HepG2 (cell line): ENCODE data around the gene AXIN1. TPM values are rescaled to one million over a fixed set of nuclear protein-coding genes. Genes with fewer than 3 reads are reported as not detected.
A peak's percentile ranks its signal among the peaks of the same experiment; 100 is the strongest.

Source experiments
- BHLHE40 ChIP-seq: IDR thresholded peaks from 2 replicates; pipeline ENCODE4 v1.6.1; 2011; ENCODE audit warnings: low read length, improper control_type of control experiment
- FLYWCH1 ChIP-seq: sonication (generic); formaldehyde crosslinking; IDR thresholded peaks from 2 replicates; pipeline ENCODE4 v1.8.1; 2023; ENCODE audit warnings: mild to moderate bottlenecking, missing genetic modification reagents
- FOSL2 ChIP-seq: sonication (generic); formaldehyde crosslinking; IDR thresholded peaks from 2 replicates; pipeline ENCODE4 v1.4.0; 2020; ENCODE audit warnings: missing genetic modification reagents
- MEF2D ChIP-seq: sonication (generic); formaldehyde crosslinking; IDR thresholded peaks from 2 replicates; pipeline ENCODE4 v1.5.1; 2020; ENCODE audit warnings: mild to moderate bottlenecking, missing genetic modification reagents
- SSRP1 ChIP-seq: IDR thresholded peaks from 2 replicates; pipeline ENCODE4 v1.6.1; 2016; ENCODE audit warnings: control low read depth
- XRCC5 ChIP-seq: fragments of 200-400 bp; formaldehyde crosslinking; optimal IDR thresholded peaks from 2 replicates; pipeline ENCODE3; 2017; ENCODE audit warnings: mild to moderate bottlenecking, low read length
- ZNF138 ChIP-seq: sonication (generic); formaldehyde crosslinking; IDR thresholded peaks from 2 replicates; pipeline ENCODE4 v1.5.0; 2020; ENCODE audit warnings: mild to moderate bottlenecking, low read depth, missing genetic modification reagents
- polyA plus RNA-seq, 8 experiments: library from polyadenylated mRNA; depleted of rRNA in 3 of 8; stranded (reverse) in 7 of 8; unstranded in 1 of 8; fragments of >200 nt; fragmentation: Illumina TruSeq in 4 of 8; extraction: Trizol in 4 of 8; gene quantifications; 2 replicates each; pipeline versions ENCODE4 v1.2.1 to v1.2.3, GENCODE V29; 2011 to 2016; ENCODE audit warnings: low read depth in 4 of 8, missing spikeins in 1 of 8, mixed read lengths in 1 of 8; ENCODE audit not compliant: insufficient read depth in 1 of 8
- total RNA-seq, 5 experiments: library from RNA; depleted of rRNA; stranded (reverse); fragments of >200 nt; fragmentation: Illumina TruSeq; extraction: Trizol; gene quantifications; 2 replicates each; pipeline ENCODE4 v1.2.3, GENCODE V29; 2016; ENCODE audit warnings: low read depth in 1 of 5
- TF ChIP-seq, protein P1 (sequence below): sonication (generic); formaldehyde crosslinking; IDR thresholded peaks from 2 replicates; pipeline ENCODE4 v1.5.0; 2020; ENCODE audit warnings: missing genetic modification reagents
- TF ChIP-seq, protein P2 (sequence below): fragments of 450-650 bp; IDR thresholded peaks from 2 replicates; pipeline ENCODE4 v1.6.1; 2016
- TF ChIP-seq, protein P3 (sequence below): sonication (generic); formaldehyde crosslinking; conservative IDR thresholded peaks from 2 replicates; pipeline ENCODE4 v1.4.0; 2020; ENCODE audit warnings: missing genetic modification reagents
- TF ChIP-seq, protein P4 (sequence below): sonication (generic); formaldehyde crosslinking; IDR thresholded peaks from 2 replicates; pipeline ENCODE4 v1.9.0; 2021; ENCODE audit warnings: mild to moderate bottlenecking, missing genetic modification reagents
- TF ChIP-seq, protein P5 (sequence below): IDR thresholded peaks from 2 replicates; pipeline ENCODE4 v1.6.1; 2016; ENCODE audit warnings: missing biosample characterization, missing genetic modification reagents, low read depth
- TF ChIP-seq, protein P6 (sequence below): sonication (generic); formaldehyde crosslinking; IDR thresholded peaks from 2 replicates; pipeline ENCODE4 v1.5.0; 2020; ENCODE audit warnings: mild to moderate bottlenecking, missing genetic modification reagents

The AXIN1 gene
- total and polyA plus RNA-seq, 2 of the 13 experiments (the other 11 are each of a cell fraction or from before 2014, with no cell fraction given) = 24.0 to 26.0 TPM

DNA sequence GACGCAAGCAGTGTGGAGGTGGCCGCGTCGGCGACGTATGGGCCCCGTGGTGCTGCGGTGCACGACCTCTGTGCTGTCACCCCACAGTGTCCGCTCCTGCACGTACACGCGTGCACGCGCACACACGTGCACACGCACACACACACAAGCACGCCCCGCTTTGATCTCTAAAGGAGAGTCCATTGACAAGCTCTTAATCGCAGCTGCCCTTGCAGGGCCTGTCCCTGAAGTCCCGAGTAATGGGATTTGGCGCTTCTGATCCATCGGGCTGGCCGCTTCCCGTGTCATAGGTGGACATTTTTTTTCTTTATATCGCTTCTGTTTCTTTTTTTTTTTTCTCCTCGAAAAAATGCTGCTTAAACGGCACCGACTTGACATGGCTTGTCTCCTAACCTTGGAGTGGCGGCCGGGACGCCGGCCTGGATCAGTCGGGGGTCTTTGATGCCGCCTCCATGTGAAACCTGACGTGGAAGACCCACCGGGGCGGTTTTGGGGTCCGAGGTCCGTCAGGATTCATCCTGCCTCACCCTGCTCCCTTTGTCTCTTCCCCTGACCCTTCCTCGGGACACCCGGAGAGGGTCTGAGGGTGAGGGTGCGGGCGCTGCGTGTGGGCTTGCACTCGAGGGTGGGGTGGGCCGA is 8.3 kb upstream of the AXIN1 start (continued):
- TF ChIP-seq, protein P1, sequence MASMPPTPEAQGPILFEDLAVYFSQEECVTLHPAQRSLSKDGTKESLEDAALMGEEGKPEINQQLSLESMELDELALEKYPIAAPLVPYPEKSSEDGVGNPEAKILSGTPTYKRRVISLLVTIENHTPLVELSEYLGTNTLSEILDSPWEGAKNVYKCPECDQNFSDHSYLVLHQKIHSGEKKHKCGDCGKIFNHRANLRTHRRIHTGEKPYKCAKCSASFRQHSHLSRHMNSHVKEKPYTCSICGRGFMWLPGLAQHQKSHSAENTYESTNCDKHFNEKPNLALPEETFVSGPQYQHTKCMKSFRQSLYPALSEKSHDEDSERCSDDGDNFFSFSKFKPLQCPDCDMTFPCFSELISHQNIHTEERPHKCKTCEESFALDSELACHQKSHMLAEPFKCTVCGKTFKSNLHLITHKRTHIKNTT (CRISPR knock-in tag) = no peak
- TF ChIP-seq, protein P2, sequence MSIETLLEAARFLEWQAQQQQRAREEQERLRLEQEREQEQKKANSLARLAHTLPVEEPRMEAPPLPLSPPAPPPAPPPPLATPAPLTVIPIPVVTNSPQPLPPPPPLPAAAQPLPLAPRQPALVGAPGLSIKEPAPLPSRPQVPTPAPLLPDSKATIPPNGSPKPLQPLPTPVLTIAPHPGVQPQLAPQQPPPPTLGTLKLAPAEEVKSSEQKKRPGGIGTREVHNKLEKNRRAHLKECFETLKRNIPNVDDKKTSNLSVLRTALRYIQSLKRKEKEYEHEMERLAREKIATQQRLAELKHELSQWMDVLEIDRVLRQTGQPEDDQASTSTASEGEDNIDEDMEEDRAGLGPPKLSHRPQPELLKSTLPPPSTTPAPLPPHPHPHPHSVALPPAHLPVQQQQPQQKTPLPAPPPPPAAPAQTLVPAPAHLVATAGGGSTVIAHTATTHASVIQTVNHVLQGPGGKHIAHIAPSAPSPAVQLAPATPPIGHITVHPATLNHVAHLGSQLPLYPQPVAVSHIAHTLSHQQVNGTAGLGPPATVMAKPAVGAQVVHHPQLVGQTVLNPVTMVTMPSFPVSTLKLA = no peak
- TF ChIP-seq MEF2D (CRISPR knock-in tag) = 0 out of 2 replicates have a peak, but pooled peaks have one; percentile 4
- TF ChIP-seq FOSL2 (CRISPR knock-in tag) = no peak
- TF ChIP-seq, protein P3, sequence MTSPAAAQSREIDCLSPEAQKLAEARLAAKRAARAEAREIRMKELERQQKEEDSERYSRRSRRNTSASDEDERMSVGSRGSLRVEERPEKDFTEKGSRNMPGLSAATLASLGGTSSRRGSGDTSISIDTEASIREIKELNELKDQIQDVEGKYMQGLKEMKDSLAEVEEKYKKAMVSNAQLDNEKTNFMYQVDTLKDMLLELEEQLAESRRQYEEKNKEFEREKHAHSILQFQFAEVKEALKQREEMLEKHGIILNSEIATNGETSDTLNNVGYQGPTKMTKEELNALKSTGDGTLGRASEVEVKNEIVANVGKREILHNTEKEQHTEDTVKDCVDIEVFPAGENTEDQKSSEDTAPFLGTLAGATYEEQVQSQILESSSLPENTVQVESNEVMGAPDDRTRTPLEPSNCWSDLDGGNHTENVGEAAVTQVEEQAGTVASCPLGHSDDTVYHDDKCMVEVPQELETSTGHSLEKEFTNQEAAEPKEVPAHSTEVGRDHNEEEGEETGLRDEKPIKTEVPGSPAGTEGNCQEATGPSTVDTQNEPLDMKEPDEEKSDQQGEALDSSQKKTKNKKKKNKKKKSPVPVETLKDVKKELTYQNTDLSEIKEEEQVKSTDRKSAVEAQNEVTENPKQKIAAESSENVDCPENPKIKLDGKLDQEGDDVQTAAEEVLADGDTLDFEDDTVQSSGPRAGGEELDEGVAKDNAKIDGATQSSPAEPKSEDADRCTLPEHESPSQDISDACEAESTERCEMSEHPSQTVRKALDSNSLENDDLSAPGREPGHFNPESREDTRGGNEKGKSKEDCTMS (CRISPR knock-in tag) = no peak
- TF ChIP-seq, protein P4, sequence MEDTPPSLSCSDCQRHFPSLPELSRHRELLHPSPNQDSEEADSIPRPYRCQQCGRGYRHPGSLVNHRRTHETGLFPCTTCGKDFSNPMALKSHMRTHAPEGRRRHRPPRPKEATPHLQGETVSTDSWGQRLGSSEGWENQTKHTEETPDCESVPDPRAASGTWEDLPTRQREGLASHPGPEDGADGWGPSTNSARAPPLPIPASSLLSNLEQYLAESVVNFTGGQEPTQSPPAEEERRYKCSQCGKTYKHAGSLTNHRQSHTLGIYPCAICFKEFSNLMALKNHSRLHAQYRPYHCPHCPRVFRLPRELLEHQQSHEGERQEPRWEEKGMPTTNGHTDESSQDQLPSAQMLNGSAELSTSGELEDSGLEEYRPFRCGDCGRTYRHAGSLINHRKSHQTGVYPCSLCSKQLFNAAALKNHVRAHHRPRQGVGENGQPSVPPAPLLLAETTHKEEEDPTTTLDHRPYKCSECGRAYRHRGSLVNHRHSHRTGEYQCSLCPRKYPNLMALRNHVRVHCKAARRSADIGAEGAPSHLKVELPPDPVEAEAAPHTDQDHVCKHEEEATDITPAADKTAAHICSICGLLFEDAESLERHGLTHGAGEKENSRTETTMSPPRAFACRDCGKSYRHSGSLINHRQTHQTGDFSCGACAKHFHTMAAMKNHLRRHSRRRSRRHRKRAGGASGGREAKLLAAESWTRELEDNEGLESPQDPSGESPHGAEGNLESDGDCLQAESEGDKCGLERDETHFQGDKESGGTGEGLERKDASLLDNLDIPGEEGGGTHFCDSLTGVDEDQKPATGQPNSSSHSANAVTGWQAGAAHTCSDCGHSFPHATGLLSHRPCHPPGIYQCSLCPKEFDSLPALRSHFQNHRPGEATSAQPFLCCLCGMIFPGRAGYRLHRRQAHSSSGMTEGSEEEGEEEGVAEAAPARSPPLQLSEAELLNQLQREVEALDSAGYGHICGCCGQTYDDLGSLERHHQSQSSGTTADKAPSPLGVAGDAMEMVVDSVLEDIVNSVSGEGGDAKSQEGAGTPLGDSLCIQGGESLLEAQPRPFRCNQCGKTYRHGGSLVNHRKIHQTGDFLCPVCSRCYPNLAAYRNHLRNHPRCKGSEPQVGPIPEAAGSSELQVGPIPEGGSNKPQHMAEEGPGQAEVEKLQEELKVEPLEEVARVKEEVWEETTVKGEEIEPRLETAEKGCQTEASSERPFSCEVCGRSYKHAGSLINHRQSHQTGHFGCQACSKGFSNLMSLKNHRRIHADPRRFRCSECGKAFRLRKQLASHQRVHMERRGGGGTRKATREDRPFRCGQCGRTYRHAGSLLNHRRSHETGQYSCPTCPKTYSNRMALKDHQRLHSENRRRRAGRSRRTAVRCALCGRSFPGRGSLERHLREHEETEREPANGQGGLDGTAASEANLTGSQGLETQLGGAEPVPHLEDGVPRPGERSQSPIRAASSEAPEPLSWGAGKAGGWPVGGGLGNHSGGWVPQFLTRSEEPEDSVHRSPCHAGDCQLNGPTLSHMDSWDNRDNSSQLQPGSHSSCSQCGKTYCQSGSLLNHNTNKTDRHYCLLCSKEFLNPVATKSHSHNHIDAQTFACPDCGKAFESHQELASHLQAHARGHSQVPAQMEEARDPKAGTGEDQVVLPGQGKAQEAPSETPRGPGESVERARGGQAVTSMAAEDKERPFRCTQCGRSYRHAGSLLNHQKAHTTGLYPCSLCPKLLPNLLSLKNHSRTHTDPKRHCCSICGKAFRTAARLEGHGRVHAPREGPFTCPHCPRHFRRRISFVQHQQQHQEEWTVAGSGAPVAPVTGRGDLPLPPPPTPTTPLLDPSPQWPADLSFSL (CRISPR knock-in tag) = no peak
- TF ChIP-seq XRCC5 = no peak
- no peak for TF ChIP-seq SSRP1 (CRISPR knock-in tag)
- TF ChIP-seq, protein P5, sequence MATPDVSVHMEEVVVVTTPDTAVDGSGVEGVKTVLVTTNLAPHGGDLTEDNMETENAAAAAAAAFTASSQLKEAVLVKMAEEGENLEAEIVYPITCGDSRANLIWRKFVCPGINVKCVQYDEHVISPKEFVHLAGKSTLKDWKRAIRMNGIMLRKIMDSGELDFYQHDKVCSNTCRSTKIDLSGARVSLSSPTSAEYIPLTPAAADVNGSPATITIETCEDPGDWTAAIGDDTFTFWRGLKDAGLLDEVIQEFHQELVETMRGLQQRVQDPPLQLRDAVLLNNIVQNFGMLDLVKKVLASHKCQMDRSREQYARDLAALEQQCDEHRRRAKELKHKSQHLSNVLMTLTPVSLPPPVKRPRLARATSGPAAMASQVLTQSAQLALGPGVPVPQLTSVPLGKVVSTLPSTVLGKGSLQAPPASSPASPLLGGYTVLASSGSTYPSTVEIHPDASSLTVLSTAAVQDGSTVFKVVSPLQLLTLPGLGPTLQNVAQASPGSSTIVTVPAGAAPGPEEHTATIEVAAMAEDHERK (CRISPR knock-in tag) = no peak
- TF ChIP-seq BHLHE40 = peak; percentile 65
- no peak for TF ChIP-seq FLYWCH1 (CRISPR knock-in tag)
- TF ChIP-seq ZNF138 (CRISPR knock-in tag) = no peak
- TF ChIP-seq, protein P6, sequence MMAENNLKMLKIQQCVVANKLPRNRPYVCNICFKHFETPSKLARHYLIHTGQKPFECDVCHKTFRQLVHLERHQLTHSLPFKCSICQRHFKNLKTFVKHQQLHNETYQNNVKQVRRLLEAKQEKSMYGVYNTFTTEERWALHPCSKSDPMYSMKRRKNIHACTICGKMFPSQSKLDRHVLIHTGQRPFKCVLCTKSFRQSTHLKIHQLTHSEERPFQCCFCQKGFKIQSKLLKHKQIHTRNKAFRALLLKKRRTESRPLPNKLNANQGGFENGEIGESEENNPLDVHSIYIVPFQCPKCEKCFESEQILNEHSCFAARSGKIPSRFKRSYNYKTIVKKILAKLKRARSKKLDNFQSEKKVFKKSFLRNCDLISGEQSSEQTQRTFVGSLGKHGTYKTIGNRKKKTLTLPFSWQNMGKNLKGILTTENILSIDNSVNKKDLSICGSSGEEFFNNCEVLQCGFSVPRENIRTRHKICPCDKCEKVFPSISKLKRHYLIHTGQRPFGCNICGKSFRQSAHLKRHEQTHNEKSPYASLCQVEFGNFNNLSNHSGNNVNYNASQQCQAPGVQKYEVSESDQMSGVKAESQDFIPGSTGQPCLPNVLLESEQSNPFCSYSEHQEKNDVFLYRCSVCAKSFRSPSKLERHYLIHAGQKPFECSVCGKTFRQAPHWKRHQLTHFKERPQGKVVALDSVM (CRISPR knock-in tag) = no peak
